Activated CD4-positive, alpha-beta T cell treated with anti-CD3 and anti-CD28 coated beads, Interleukin-2, amount 50 U/mL, for 1 hour (primary cell): ENCODE measurements around the gene CIB1.

Source experiments
- DNase-seq: peaks from one replicate; pipeline ENCODE4 v3.0.0-alpha.2; 2020

CIB1 gene

GRCh38 chr15:90213818-90214204 is 19.9 kb downstream of the CIB1 start:
- no peak for DNase-seq

- DNase-seq = no peak
Measured at GRCh38 chr15:90213122-90213817, 20.5 kb downstream of the CIB1 start.

- no peak for DNase-seq
Measured at GRCh38 chr15:90212221-90213098, 21.3 kb downstream of the CIB1 start.

GRCh38 chr15:90211440-90212143 is 22.1 kb downstream of the CIB1 start:
- DNase-seq = no peak

GRCh38 chr15:90211009-90211408 is 22.7 kb downstream of the CIB1 start:
- DNase-seq = no peak

GRCh38 chr15:90210593-90210992 is 23.1 kb downstream of the CIB1 start:
- no peak for DNase-seq

- no peak for DNase-seq
Measured at GRCh38 chr15:90209591-90209990, 24.1 kb downstream of the CIB1 start.

GRCh38 chr15:90208356-90208755 is 25.4 kb downstream of the CIB1 start:
- no peak for DNase-seq

- DNase-seq = no peak
Measured at GRCh38 chr15:90207252-90207651, 26.5 kb downstream of the CIB1 start.

- DNase-seq = no peak
Measured at GRCh38 chr15:90205886-90206285, 27.9 kb downstream of the CIB1 start.

- no peak for DNase-seq
Measured at GRCh38 chr15:90205050-90205848, 28.5 kb downstream of the CIB1 start.

- DNase-seq = no peak
Measured at GRCh38 chr15:90203922-90204321, 29.8 kb downstream of the CIB1 start.

GRCh38 chr15:90203473-90203872 is 30.3 kb downstream of the CIB1 start:
- no peak for DNase-seq

- DNase-seq = no peak
Measured at GRCh38 chr15:90202929-90203328, 30.8 kb downstream of the CIB1 start.

- no peak for DNase-seq
Measured at GRCh38 chr15:90201944-90202375, 31.8 kb downstream of the CIB1 start.

GRCh38 chr15:90201130-90201943 is 32.4 kb downstream of the CIB1 start, which contains the start of gene SEMA4B:
Gene SEMA4B (plus strand): TSS chr15:90201330. CDS start chr15:90201579, 249 bp downstream.
- peak; percentile 64 for DNase-seq

- DNase-seq = no peak
Measured at GRCh38 chr15:90200534-90201129, 33.1 kb downstream of the CIB1 start.

GRCh38 chr15:90194655-90195054 is 39.1 kb downstream of the CIB1 start:
- DNase-seq = no peak

- no peak for DNase-seq
Measured at GRCh38 chr15:90192961-90193786, 40.6 kb downstream of the CIB1 start.

- peak; percentile 20 for DNase-seq
Measured at GRCh38 chr15:90191794-90192509, 41.8 kb downstream of the CIB1 start.
